HEK293 (cell line): ENCODE data around the gene SAMD1.

ENCODE experiments used
- CTCF ChIA-PET: fragments of 350-600 bp; formaldehyde crosslinking; extraction: SDS; loops from one replicate; lab custom pipeline; 2021; ENCODE audit warnings: antibody characterized with exemption; lab: Yijun Ruan, JAX
- POLR2A ChIA-PET: fragments of 300-600 bp; formaldehyde crosslinking; extraction: SDS; loops from one replicate; lab custom pipeline; 2020; ENCODE audit warnings: antibody characterized with exemption, inconsistent platforms; lab: Yijun Ruan, JAX
- H3K27ac ChIP-seq: fragments of 200-500 bp; sonication (Bioruptor generic); 2 replicates; pipeline ENCODE4 v1.5.1; 2014; ENCODE audit warnings: low read depth, low read length, control low read depth, inconsistent platforms; ENCODE audit errors: extremely low read depth
- H3K36me3 ChIP-seq, 2 experiments: fragments of 200-500 bp in 1 of 2; sonication (Bioruptor generic) in 1 of 2; 1 replicate in 1 of 2; 2 replicates in 1 of 2; pipeline ENCODE4 v1.5.1; 2014 to 2017; ENCODE audit warnings: inconsistent platforms in 2 of 2, low read length in 2 of 2; ENCODE audit not compliant: control insufficient read depth in 2 of 2, insufficient read depth in 1 of 2
- H3K4me1 ChIP-seq: fragments of 200-500 bp; sonication (Bioruptor generic); 2 replicates; pipeline ENCODE4 v1.5.1; 2014; ENCODE audit warnings: mild to moderate bottlenecking, low read length, inconsistent platforms; ENCODE audit not compliant: control insufficient read depth, insufficient read depth
- H3K4me3 ChIP-seq: 2 replicates; pipeline ENCODE4 v1.5.1; 2011; ENCODE audit warnings: low read depth, mild to moderate bottlenecking, control low read depth, low read length, moderate library complexity
- H3K9me3 ChIP-seq: fragments of 200-500 bp; sonication (Bioruptor generic); 2 replicates; pipeline ENCODE4 v1.5.1; 2014; ENCODE audit warnings: low read depth, low read length, inconsistent platforms; ENCODE audit not compliant: control insufficient read depth, insufficient read depth
- HOXA7 ChIP-seq: sonication (generic); formaldehyde crosslinking; IDR thresholded peaks from 2 replicates; pipeline ENCODE4 v1.8.1; 2022; ENCODE audit warnings: missing genetic modification reagents, borderline replicate concordance
- KLF16 ChIP-seq: fragments of 450-650 bp; formaldehyde crosslinking; IDR thresholded peaks from 2 replicates; pipeline ENCODE4 v1.5.1; 2017; ENCODE audit warnings: missing biosample characterization, missing genetic modification characterization
- KLF8 ChIP-seq: fragments of 450-650 bp; formaldehyde crosslinking; IDR thresholded peaks from 2 replicates; pipeline ENCODE4 v1.5.1; 2016; ENCODE audit warnings: missing biosample characterization, missing genetic modification characterization
- PRDM1 ChIP-seq: fragments of 450-650 bp; formaldehyde crosslinking; IDR thresholded peaks from 2 replicates; pipeline ENCODE4; 2016; ENCODE audit warnings: missing biosample characterization, missing genetic modification characterization
- SALL2 ChIP-seq: fragments of 450-650 bp; formaldehyde crosslinking; IDR thresholded peaks from 2 replicates; pipeline ENCODE4 v1.5.0; 2017; ENCODE audit warnings: missing biosample characterization, mild to moderate bottlenecking, missing genetic modification characterization, borderline replicate concordance
- SCRT1 ChIP-seq: fragments of 450-650 bp; formaldehyde crosslinking; IDR thresholded peaks from 2 replicates; pipeline ENCODE4 v1.5.1; 2016; ENCODE audit warnings: missing biosample characterization, missing genetic modification characterization, borderline replicate concordance
- SCRT2 ChIP-seq: fragments of 450-650 bp; formaldehyde crosslinking; IDR thresholded peaks from 2 replicates; pipeline ENCODE4 v1.5.1; 2016; ENCODE audit warnings: missing biosample characterization, missing genetic modification characterization
- SETDB1 ChIP-seq: IDR thresholded peaks from one replicate; pipeline ENCODE4 v1.6.1; 2017; ENCODE audit warnings: mild to moderate bottlenecking, low read length, moderate library complexity, mixed read lengths; ENCODE audit not compliant: insufficient read length
- YY2 ChIP-seq: fragments of 450-650 bp; formaldehyde crosslinking; IDR thresholded peaks from 2 replicates; pipeline ENCODE4 v1.5.1; 2016; ENCODE audit warnings: missing biosample characterization, missing genetic modification characterization
- ZBTB7A ChIP-seq: fragments of 450-650 bp; formaldehyde crosslinking; IDR thresholded peaks from 2 replicates; pipeline ENCODE4 v1.5.1; 2016; ENCODE audit warnings: low read depth, missing biosample characterization, missing genetic modification characterization
- ZNF10 ChIP-seq: fragments of 450-650 bp; formaldehyde crosslinking; IDR thresholded peaks from 2 replicates; pipeline ENCODE4 v1.5.1; 2017; ENCODE audit warnings: missing biosample characterization, missing genetic modification characterization
- ZNF155 ChIP-seq: fragments of 450-650 bp; formaldehyde crosslinking; IDR thresholded peaks from 2 replicates; pipeline ENCODE4 v1.5.1; 2016; ENCODE audit warnings: missing biosample characterization, missing genetic modification characterization
- ZNF202 ChIP-seq: fragments of 450-650 bp; formaldehyde crosslinking; IDR thresholded peaks from 2 replicates; pipeline ENCODE4 v1.5.1; 2016; ENCODE audit warnings: missing biosample characterization, missing genetic modification characterization, borderline replicate concordance
- ZNF223 ChIP-seq: fragments of 450-650 bp; formaldehyde crosslinking; IDR thresholded peaks from 2 replicates; pipeline ENCODE4 v1.5.1; 2016; ENCODE audit warnings: missing biosample characterization, missing genetic modification characterization
- ZNF354C ChIP-seq: fragments of 450-650 bp; formaldehyde crosslinking; IDR thresholded peaks from 2 replicates; pipeline ENCODE4 v1.5.1; 2016; ENCODE audit warnings: missing biosample characterization, missing genetic modification characterization, low read depth, borderline replicate concordance
- ZNF391 ChIP-seq: fragments of 450-650 bp; formaldehyde crosslinking; IDR thresholded peaks from 2 replicates; pipeline ENCODE4 v1.5.1; 2016; ENCODE audit warnings: low read depth, missing biosample characterization, missing genetic modification characterization, borderline replicate concordance
- ZNF48 ChIP-seq: fragments of 450-650 bp; formaldehyde crosslinking; IDR thresholded peaks from 2 replicates; pipeline ENCODE4 v1.5.1; 2016; ENCODE audit warnings: missing biosample characterization, missing genetic modification characterization
- ZNF514 ChIP-seq: fragments of 450-650 bp; formaldehyde crosslinking; IDR thresholded peaks from 2 replicates; pipeline ENCODE4 v1.5.1; 2016; ENCODE audit warnings: missing biosample characterization, missing genetic modification characterization
- ZNF549 ChIP-seq: fragments of 450-650 bp; IDR thresholded peaks from 2 replicates; pipeline ENCODE4 v1.5.1; 2018; ENCODE audit warnings: missing biosample characterization, missing genetic modification characterization, mild to moderate bottlenecking, inconsistent platforms, moderate library complexity
- ZNF555 ChIP-seq: fragments of 450-650 bp; formaldehyde crosslinking; conservative IDR thresholded peaks from 2 replicates; pipeline ENCODE4 v1.5.1; 2017; ENCODE audit warnings: missing biosample characterization, mild to moderate bottlenecking, missing genetic modification characterization, inconsistent platforms
- ZNF677 ChIP-seq: fragments of 450-650 bp; IDR thresholded peaks from 2 replicates; pipeline ENCODE4 v1.5.0; 2018; ENCODE audit warnings: missing biosample characterization, mild to moderate bottlenecking, missing genetic modification characterization, moderate library complexity
- ZNF792 ChIP-seq: fragments of 450-650 bp; formaldehyde crosslinking; IDR thresholded peaks from 2 replicates; pipeline ENCODE4 v1.5.1; 2016; ENCODE audit warnings: missing biosample characterization, missing genetic modification characterization
- TF ChIP-seq, protein P1 (sequence below): fragments of 450-650 bp; formaldehyde crosslinking; IDR thresholded peaks from 2 replicates; pipeline ENCODE4 v1.5.1; 2016; ENCODE audit warnings: missing biosample characterization, missing genetic modification characterization
- TF ChIP-seq, protein P2 (sequence below): fragments of 450-650 bp; formaldehyde crosslinking; IDR thresholded peaks from 2 replicates; pipeline ENCODE4 v1.5.1; 2016; ENCODE audit warnings: missing biosample characterization, missing genetic modification characterization
- TF ChIP-seq, protein P3 (sequence below): fragments of 450-650 bp; formaldehyde crosslinking; IDR thresholded peaks from 2 replicates; pipeline ENCODE4 v1.5.1; 2016; ENCODE audit warnings: missing biosample characterization, missing genetic modification characterization

SAMD1 gene

DNA sequence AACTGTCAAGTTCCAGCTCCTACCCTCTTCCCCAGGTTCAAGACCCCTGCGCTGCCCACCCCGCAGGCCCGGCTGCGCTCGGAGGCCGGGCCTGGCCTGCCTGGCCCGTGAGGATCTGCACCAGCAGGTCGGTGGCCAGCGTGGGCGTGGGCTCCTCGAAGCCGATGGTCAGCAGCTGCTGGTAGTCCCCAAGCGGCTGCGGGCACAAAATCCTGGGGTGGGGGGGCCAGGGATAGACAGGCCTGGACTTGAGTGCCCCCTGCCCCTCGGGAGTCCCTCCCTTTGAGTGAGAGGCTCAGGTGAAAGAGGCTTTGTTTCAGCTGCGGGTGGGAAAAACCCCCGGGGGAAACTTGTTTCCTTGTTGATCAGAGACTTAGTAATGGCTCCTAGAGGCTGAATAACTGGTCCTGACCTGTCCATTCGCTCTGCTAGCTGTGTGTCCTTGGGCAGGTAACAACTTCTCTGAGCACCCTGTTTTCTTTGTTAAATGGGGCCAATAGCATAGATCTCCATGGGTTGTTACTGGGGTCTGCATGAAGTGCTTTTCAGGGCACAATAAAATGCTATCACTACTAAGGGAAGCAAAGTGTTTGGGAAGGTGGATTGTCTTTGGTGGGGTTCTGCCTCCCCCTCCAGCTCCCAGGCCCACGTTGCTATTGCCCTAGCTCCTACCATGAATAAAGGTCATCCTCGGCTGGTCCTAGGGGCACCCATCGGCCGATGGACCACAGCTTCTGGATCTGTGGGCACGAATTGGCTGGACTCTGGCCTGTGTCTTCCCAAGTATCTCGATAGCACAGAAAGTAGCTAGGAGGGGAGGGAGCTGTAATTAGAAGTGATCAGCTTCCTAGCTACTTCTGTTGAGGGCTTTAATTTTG, 8.5 kb downstream of the SAMD1 start:
- Histone ChIP-seq H3K27ac (no peak overlapping the region; the same call in 1 of the 2 replicates), H3K9me3 (no peaks in the 10 kb centered on the region), H3K36me3 (no peaks in the 10 kb centered on the region; a peak in 1 of 3 replicates), H3K4me3 (peak overlapping the region; percentile 72), H3K4me1 (no peaks in the 10 kb centered on the region; the same call in 1 of the 2 replicates)
- POLR2A ChIA-PET, result interaction anchor here (0.6 to 2.0 kb wide), 3 partner anchors 8 to 55 kb away, joined by 3 to 11 read pairs (median 5); partner anchors contain the start of gene ASF1B
- no peak for TF ChIP-seq SALL2 (tag by site-specific recombination)
- TF ChIP-seq, protein P1, sequence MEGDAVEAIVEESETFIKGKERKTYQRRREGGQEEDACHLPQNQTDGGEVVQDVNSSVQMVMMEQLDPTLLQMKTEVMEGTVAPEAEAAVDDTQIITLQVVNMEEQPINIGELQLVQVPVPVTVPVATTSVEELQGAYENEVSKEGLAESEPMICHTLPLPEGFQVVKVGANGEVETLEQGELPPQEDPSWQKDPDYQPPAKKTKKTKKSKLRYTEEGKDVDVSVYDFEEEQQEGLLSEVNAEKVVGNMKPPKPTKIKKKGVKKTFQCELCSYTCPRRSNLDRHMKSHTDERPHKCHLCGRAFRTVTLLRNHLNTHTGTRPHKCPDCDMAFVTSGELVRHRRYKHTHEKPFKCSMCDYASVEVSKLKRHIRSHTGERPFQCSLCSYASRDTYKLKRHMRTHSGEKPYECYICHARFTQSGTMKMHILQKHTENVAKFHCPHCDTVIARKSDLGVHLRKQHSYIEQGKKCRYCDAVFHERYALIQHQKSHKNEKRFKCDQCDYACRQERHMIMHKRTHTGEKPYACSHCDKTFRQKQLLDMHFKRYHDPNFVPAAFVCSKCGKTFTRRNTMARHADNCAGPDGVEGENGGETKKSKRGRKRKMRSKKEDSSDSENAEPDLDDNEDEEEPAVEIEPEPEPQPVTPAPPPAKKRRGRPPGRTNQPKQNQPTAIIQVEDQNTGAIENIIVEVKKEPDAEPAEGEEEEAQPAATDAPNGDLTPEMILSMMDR, result 0 out of 2 replicates have a peak, but pooled peaks have one; percentile 12
- CTCF ChIA-PET, result interaction anchor here (0.5 to 2.6 kb wide), 8 partner anchors 9 to 266 kb away, joined by 3 to 15 read pairs (median 4); partner anchors contain the start of genes ASF1B and MISP3

DNA sequence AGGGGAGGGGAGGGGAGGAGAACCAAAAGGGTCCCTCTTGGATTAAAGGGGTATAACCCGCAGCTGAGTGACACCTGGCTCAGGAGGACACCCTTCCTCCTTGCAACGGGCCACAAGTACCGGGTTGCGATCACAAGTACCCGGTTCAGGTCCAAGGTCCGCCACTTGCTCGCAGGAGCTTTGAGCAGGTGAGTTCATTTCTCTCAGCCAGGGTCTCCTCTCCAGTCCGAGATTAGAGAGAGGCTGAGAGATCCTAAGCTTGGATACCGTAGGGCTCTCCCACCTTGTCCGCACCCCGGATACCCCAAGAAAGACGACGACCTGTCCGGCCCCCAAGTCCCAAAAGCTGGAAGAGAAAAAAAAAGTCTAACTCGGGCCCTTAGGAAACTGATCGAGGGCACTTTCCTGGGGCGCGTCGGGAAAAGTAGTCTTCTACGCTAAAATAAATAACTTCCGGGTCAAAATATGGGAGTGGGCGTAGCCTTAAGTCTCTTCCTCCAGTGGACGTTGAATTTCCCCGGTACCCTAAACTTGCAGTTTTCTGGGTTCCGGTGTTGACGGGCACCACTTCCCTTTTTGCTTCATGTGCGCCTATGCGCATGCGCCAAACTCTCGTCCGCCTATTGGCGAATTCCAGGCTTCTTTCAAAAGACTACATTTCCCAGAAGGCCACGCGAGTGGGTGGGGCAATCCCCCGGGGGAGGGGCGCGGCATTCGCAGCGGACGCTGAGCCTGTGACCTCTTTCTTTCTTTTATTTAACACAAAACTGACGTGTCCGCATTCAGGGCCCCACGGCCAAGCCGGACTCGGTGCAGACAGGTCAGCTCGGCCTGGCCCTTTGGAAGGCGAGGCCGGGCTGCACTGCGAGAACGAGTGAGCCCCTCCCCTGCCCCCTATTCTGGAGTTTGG, 9.4 kb downstream of the SAMD1 start:
- ChIA-PET CTCF (interaction anchor here (1.2 to 2.6 kb wide), 4 partner anchors 8 to 195 kb away, joined by 3 to 15 read pairs (median 8); partner anchors contain the start of genes ASF1B and MISP3), POLR2A (interaction anchor here (0.6 to 2.0 kb wide), 4 partner anchors 9 to 56 kb away, joined by 3 to 11 read pairs (median 4); partner anchors contain the start of genes ASF1B and IL27RA)
- H3K4me1 ChIP-seq, result no peaks in the 10 kb centered on the region; the same call in 1 of the 2 replicates
- H3K4me3 ChIP-seq, result peak overlapping the region; percentile 73
- no peaks in the 10 kb centered on the region for H3K36me3 ChIP-seq
- H3K27ac ChIP-seq, result peak overlapping the region; percentile 32; the same call in 1 of the 2 replicates
- H3K9me3 ChIP-seq, result no peaks in the 10 kb centered on the region
- TF ChIP-seq SCRT1 (no peak), PRDM1 (tag by site-specific recombination) (peak; percentile 72), ZNF10 (no peak), ZNF677 (tag by site-specific recombination) (no peak), KLF8 (peak; percentile 96), ZNF48 (tag by site-specific recombination) (no peak), ZNF514 (no peak), ZNF223 (tag by site-specific recombination) (no peak), ZNF555 (tag by site-specific recombination) (no peak), ZNF155 (tag by site-specific recombination) (no peak), ZNF792 (no peak), ZNF354C (tag by site-specific recombination) (no peak), HOXA7 (CRISPR knock-in tag) (no peak), KLF16 (peak; percentile 77), SETDB1 (no peak), SCRT2 (tag by site-specific recombination) (no peak), ZNF202 (tag by site-specific recombination) (no peak), YY2 (tag by site-specific recombination) (no peak), ZBTB7A (tag by site-specific recombination) (no peak), ZNF549 (tag by site-specific recombination) (no peak), ZNF391 (no peak)
- TF ChIP-seq, protein P2, sequence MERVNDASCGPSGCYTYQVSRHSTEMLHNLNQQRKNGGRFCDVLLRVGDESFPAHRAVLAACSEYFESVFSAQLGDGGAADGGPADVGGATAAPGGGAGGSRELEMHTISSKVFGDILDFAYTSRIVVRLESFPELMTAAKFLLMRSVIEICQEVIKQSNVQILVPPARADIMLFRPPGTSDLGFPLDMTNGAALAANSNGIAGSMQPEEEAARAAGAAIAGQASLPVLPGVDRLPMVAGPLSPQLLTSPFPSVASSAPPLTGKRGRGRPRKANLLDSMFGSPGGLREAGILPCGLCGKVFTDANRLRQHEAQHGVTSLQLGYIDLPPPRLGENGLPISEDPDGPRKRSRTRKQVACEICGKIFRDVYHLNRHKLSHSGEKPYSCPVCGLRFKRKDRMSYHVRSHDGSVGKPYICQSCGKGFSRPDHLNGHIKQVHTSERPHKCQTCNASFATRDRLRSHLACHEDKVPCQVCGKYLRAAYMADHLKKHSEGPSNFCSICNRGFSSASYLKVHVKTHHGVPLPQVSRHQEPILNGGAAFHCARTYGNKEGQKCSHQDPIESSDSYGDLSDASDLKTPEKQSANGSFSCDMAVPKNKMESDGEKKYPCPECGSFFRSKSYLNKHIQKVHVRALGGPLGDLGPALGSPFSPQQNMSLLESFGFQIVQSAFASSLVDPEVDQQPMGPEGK (tag by site-specific recombination), result peak; percentile 73
- TF ChIP-seq, protein P3, sequence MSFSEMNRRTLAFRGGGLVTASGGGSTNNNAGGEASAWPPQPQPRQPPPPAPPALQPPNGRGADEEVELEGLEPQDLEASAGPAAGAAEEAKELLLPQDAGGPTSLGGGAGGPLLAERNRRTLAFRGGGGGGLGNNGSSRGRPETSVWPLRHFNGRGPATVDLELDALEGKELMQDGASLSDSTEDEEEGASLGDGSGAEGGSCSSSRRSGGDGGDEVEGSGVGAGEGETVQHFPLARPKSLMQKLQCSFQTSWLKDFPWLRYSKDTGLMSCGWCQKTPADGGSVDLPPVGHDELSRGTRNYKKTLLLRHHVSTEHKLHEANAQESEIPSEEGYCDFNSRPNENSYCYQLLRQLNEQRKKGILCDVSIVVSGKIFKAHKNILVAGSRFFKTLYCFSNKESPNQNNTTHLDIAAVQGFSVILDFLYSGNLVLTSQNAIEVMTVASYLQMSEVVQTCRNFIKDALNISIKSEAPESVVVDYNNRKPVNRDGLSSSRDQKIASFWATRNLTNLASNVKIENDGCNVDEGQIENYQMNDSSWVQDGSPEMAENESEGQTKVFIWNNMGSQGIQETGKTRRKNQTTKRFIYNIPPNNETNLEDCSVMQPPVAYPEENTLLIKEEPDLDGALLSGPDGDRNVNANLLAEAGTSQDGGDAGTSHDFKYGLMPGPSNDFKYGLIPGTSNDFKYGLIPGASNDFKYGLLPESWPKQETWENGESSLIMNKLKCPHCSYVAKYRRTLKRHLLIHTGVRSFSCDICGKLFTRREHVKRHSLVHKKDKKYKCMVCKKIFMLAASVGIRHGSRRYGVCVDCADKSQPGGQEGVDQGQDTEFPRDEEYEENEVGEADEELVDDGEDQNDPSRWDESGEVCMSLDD (tag by site-specific recombination), result peak; percentile 89
